GM12874 (cell line): Measurements from ENCODE around the gene ZNF460.

Source experiments
- CTCF ChIP-seq: IDR thresholded peaks from 2 replicates; pipeline ENCODE4 v1.5.1; 2011; ENCODE audit warnings: low read depth, mild to moderate bottlenecking, control low read depth, low read length, moderate library complexity; ENCODE audit not compliant: insufficient read depth

ZNF460 gene

DNA sequence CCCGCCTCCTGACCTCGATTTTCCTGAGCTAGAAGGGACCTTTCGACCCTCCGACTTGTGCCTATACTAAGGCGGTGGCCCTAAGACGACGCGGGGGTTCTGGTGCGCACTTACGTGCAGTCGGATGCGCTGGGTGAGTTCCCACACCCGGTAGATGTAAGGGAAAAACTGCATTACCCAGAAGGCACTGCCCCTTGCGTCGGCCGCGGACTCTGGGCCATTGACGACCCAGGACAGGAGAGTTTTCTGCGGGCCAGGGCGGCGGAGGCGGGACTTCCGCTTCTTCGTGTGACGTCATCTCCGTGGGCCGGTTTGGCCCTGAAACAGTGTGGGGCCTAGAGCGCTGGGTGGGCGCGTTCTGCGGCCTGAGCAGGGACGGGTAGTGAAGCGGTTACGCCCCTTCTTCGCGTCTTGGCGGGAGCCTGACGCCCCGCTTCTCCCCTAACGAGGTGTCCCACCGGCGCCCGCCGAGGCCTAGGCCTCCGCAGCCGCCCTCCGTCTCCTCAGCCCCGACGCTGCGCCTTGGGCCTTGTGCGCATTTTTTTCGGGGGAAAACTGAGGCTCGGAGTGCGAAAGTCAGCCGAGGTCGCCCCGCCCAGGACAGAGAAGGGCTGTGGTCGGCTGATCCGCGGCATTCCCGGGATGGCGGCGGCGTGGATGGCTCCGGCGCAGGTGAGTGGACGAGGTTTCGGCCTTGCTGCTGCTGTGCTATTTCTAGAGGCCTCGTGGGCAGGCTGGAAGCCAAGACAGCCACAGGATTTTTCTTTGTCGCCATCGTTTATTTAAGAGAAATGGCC, at the start of gene ZNF460:
TSS of gene ZNF460 (plus strand) at position 321 of the 797 bp plus-strand sequence. CDS start at position 643, 322 bp downstream.
- no peak for TF ChIP-seq CTCF

GRCh38 chr19:57231686-57232085, 48.6 kb upstream of the ZNF460 start:
- no peak for TF ChIP-seq CTCF

DNA sequence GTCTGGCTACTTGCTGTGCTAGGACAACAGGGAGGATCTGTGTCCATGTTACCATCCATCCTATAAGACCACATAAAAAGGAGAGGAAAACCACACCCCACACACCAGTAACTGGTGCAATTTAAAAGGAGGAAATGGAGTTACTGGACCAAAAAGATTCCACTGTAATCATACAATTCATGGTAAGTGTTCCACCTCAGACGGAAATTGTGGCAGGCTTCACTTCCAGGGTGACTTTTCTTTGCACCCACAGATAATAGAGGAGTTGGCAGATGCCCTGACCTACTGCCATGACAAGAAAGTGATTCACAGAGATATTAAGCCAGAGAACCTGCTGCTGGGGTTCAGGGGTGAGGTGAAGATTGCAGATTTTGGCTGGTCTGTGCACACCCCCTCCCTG, 47.1 kb upstream of the ZNF460 start:
- TF ChIP-seq CTCF, result no peak

- no peak for TF ChIP-seq CTCF
These were observed 40.3 kb upstream of the ZNF460 start for GRCh38 chr19:57239982-57240310.

- TF ChIP-seq CTCF, result no peak
These were observed 39.8 kb upstream of the ZNF460 start, which contains the start of gene ZNF805 for GRCh38 chr19:57240311-57241090. Gene ZNF805 (plus strand): TSS chr19:57240632. CDS start chr19:57240892, 260 bp downstream.

DNA sequence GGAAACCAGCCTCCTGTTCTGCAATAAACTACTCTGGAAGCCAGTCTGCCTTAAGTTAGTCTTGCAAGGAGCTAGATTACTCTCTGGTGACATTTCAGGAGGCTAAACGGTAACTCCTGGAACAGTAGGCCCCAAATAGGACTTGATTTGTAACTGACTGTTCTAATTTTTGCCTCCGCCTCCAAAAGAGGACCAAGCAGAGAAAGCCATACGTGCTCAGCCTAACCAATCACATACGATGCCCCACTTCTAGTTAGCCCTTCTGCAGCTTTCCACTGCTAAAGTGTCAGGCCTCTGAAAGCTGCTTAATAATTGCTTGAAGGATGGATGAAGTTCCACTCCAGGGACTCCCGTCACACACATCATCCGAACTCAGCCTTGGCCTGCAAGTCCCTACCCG, 39.1 kb upstream of the ZNF460 start:
- no peak for TF ChIP-seq CTCF

- TF ChIP-seq CTCF, result no peak
These were observed 37.5 kb upstream of the ZNF460 start for GRCh38 chr19:57242821-57243220.
